GM12801 (cell line): ENCODE data around the gene CHP1.

ENCODE experiments used
- TF ChIP-seq, protein P1 (sequence below): IDR thresholded peaks from one replicate; pipeline ENCODE4 v1.5.1; 2011; ENCODE audit warnings: control low read depth; ENCODE audit not compliant: insufficient read length; ENCODE audit errors: extremely low read depth

The CHP1 gene

DNA sequence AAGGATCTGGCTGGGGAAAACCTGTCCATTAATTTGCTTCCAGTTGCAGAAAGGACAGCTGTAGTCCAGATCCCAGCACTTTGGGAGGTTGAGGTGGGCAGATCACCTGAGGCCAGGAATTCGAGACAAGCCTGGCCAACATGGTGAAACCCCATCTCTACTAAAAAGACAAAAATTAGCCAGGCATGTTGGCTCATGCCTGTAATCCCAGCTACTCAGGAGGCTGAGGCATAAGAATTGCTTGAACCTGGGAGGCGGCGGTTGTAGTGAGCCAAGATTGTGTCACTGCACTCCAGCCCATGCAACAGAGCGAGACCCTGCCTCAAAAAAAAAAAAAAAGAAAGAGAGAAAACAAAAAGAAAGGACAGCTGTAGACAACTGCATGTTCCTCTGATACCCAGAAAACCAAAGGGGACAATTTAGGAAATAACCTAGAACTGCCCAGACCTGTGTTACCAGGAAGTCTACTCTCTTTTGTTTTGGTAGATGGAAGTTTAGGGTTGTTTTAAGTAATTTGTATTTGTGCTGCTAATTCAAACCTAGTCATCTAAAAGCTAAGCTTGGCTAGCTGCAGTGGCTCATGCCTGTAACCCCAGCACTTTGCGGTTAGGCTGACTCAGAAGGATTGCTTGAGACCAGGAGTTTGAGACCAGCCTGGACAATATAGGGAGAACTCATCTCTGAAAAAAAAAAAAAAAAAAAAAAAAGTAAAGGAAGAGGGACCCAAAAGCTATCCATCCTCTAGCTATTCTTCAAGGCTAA lies 23.2 kb upstream of the CHP1 start:
- TF ChIP-seq, protein P1, sequence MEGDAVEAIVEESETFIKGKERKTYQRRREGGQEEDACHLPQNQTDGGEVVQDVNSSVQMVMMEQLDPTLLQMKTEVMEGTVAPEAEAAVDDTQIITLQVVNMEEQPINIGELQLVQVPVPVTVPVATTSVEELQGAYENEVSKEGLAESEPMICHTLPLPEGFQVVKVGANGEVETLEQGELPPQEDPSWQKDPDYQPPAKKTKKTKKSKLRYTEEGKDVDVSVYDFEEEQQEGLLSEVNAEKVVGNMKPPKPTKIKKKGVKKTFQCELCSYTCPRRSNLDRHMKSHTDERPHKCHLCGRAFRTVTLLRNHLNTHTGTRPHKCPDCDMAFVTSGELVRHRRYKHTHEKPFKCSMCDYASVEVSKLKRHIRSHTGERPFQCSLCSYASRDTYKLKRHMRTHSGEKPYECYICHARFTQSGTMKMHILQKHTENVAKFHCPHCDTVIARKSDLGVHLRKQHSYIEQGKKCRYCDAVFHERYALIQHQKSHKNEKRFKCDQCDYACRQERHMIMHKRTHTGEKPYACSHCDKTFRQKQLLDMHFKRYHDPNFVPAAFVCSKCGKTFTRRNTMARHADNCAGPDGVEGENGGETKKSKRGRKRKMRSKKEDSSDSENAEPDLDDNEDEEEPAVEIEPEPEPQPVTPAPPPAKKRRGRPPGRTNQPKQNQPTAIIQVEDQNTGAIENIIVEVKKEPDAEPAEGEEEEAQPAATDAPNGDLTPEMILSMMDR, result no peak

DNA sequence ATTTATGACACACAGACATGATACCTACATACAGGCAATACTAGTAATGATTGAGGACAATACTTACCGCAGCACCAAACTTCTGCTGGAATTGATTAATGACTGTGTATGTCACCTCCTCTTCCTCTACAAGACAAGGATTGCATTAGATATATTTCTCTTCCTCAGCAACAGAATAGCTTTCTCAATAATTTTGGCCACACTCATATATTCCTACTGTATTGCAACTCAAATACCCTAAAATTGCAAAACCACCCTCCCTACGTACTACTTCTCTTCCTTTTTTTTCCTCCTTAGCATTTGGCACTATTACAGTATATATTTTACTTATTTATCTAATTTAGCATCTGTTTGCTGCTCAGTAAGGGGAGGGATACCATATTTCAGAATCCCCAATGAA lies 15.4 kb upstream of the CHP1 start:
- TF ChIP-seq, protein P1, result no peak

DNA sequence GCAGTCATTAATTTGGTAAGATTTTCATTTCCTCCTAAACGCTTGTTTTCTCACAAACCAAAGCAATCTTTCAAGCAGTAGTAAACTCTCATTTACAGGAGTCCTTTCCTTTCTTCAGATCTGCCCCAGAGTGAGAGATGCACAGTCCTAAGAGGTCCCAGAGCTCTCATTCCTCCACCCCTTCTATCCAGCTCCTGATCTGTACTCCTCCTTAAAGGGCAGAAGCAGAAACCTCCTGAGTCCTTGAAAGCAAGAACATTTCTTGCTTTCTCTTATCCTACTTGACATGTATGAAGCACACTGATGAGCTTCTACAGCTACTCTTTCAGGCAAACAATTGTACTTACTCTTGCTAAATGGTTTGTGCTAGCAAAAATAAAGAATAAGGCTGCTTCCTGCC lies 12.2 kb upstream of the CHP1 start:
- TF ChIP-seq, protein P1, result no peak

DNA sequence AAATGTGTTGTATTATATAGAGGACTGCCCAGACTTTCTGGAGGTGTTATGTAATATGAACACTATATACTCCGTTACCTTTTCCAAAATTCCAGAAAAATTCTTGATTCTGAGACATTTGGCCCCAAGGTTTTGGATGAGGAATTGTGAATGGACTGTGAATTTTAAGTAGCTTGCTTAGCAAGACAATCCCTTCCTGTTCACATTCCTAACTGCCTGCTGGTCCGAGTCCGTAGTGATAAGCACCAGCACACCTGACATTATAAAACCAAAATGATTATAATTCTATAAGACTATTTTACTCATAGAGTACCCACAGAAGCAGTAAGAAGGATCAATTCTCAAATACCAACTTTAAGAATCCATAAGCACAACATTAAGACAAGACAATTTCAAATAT lies 11.7 kb upstream of the CHP1 start:
- TF ChIP-seq, protein P1, result no peak

DNA sequence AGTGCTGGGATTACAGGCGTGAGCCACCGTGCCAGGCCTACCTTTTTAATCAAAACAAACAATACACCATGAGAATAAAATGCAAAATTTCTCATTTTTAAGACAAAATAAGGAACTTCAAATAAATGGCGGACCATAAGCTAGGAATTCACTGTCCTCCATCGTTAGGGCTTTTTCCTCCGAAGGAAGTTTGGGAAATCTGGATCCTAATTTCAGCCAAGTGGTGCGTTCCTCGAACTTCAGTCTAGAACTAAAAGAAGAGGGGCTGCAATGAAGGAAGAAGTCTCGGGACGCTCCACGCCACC lies 771 bp upstream of the CHP1 start:
- TF ChIP-seq, protein P1, result no peak

DNA sequence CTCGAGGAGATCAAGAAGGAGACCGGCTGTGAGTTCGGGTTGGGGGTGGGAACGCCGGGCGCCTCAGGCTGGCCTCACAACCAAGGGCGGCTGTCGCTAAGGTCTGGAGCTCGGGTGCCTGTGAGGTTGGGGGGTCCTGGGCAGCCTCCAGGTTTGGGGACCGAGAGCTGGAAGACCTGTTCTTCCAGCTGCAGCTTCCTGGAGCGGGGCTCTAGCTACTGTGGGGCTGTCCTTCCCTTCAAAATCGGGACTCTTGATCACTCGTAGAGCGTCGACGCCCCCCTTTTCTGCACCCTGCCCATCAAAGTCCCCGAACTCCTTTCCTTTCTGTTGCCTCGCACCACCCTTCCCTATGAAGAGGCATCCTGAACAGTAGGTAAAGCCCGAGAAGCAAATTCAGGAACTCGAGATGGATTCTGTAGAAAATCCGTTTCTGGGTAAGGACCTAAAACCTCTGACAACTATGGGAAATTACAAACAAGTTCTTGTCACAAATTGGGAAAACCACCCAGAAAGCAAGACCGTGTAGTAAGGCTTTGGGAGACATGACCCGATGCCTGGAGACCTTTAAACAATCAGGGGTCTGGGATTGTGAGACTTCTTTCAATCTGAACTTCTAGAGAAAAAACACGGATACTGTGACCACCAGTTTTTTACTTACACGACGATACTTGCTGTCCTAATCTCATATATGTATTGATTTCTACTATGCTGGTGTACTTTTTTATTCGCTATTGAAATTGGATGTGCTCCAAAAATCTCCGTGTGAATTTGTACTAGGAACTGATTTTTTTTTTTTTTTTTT lies 556 bp downstream of the CHP1 start:
- TF ChIP-seq, protein P1, result no peak

DNA sequence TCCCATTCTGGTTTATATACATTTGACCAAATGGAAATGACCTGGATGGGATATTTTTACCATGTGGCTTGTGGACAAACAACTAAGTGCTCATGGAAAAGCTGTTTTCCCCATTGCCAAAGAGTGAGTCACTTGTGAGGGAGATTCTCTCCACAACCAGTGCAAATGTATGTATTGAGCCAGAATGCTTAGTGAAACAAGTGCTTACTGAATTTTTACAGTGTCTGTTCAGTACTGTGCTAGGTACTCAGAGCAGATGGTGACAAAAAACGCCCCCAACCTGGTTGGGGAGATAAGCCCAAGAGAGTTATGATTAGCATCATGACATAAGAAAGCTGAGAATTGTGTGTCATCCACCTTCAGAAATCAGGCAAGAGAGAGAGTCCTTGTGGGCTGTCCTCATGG lies 2.3 kb downstream of the CHP1 start:
- TF ChIP-seq, protein P1, result no peak
